Osteoblast (primary cell): ENCODE data around the gene MEAK7. TPM values are rescaled to one million over a fixed set of nuclear protein-coding genes. Genes with fewer than 3 reads are reported as not detected.
"Not testable (repeated sequence)": the region's sequence is repeated elsewhere in the genome, so short reads cannot be mapped to it uniquely, and the experiment has no call there.

Experiments
- DNase-seq: peaks from one replicate; pipeline ENCODE4 v3.0.0; 2011; ENCODE audit warnings: low spot score, mixed read lengths; ENCODE audit not compliant: insufficient read length; ENCODE audit errors: missing footprints
- H2AFZ ChIP-seq: 2 replicates; pipeline ENCODE4 v1.6.0; 2011; ENCODE audit warnings: mild to moderate bottlenecking, low read length
- H3K27ac ChIP-seq: 2 replicates; pipeline ENCODE4 v1.5.1; 2011; ENCODE audit warnings: mild to moderate bottlenecking, low read depth, low read length, moderate library complexity
- H3K27me3 ChIP-seq: 2 replicates; pipeline ENCODE4 v1.6.0; 2012; ENCODE audit warnings: mild to moderate bottlenecking, control low read depth, inconsistent platforms, low read length, moderate library complexity; ENCODE audit not compliant: insufficient read depth
- H3K36me3 ChIP-seq: 2 replicates; pipeline ENCODE4 v1.5.1; 2011; ENCODE audit warnings: mild to moderate bottlenecking, low read length, control low read depth, moderate library complexity; ENCODE audit not compliant: insufficient read depth
- H3K4me1 ChIP-seq: 2 replicates; pipeline ENCODE4 v1.5.1; 2011; ENCODE audit warnings: mild to moderate bottlenecking, low read length, control low read depth, moderate library complexity; ENCODE audit not compliant: insufficient read depth
- H3K4me2 ChIP-seq: 2 replicates; pipeline ENCODE4 v1.6.0; 2011; ENCODE audit warnings: mild to moderate bottlenecking, low read length; ENCODE audit not compliant: insufficient read depth
- H3K4me3 ChIP-seq: fragments of 200-600 bp; sonication (generic); 3 replicates; pipeline ENCODE4 v1.5.1; 2012; ENCODE audit warnings: mild to moderate bottlenecking, low read length, inconsistent platforms; ENCODE audit not compliant: insufficient read depth
- H3K79me2 ChIP-seq: 2 replicates; pipeline ENCODE4 v1.6.0; 2012; ENCODE audit warnings: mild to moderate bottlenecking, low read length, control low read depth, inconsistent platforms; ENCODE audit not compliant: insufficient read depth
- H3K9me3 ChIP-seq: 2 replicates; pipeline ENCODE4 v1.5.1; 2011; ENCODE audit warnings: low read depth, low read length, control low read depth
- H4K20me1 ChIP-seq: 2 replicates; pipeline ENCODE4 v1.6.0; 2012; ENCODE audit warnings: mild to moderate bottlenecking, low read length, control low read depth; ENCODE audit not compliant: insufficient read depth
- CTCF ChIP-seq: IDR thresholded peaks from 2 replicates; pipeline ENCODE4 v1.5.1; 2011; ENCODE audit warnings: mild to moderate bottlenecking, low read depth, low read length, moderate library complexity; ENCODE audit errors: extremely low read depth
- total RNA-seq: library from RNA; depleted of rRNA; stranded (reverse); fragments of >200 nt; gene quantifications from 2 replicates; pipeline ENCODE4 v1.2.3, GENCODE V29; 2012

Gene MEAK7
- total RNA-seq, 1 donor, result 24.2 TPM

DNA sequence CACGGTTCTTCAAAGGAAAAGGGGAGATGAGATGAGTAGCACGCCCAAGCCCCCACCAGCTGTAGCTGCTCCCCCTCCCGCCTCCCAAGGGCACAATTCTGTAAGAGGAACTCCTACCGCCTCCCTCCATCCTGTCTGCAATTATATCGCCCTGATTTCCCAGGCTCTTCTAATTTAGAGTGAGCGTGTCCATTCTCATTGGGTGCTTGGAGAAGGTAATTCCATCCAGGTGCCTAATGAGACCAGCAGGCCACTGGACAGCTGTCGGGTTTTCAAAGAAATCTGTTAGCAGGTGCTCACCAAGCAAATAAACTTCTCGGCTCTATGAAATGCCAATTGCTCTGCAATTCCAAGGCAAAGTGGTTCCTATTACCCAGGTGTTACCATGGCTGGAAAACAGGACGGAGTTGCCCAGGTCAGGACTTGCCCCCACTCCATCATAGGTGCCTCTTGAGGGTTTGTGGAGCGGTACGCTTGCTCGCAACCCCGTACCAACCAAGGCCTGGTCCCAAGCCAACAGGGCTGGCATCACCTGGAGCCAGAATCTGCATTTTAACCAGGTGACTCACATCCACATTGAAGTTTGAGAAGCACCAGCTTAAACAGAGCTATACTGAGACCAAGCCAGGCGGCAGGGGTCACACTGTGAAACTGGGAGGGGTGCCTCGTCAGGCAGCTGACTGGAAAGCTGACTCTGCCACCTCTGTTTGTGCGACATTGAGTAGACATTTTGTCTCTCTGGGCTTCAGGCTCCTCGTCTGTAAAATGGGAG is 16.5 kb upstream of the MEAK7 start:
- Histone ChIP-seq H3K36me3 (no peaks in the 10 kb centered on the region), H4K20me1 (no peaks in the 10 kb centered on the region), H3K9me3 (no peaks in the 10 kb centered on the region), H3K27ac (no peak overlapping the region), H2AFZ (no peak overlapping the region), H3K4me2 (no peak overlapping the region), H3K4me1 (peaks cover 7% of the 10 kb centered on the region), H3K4me3 (no peak overlapping the region), H3K79me2 (no peaks in the 10 kb centered on the region), H3K27me3 (no peaks in the 10 kb centered on the region)
- no peak for DNase-seq
- no peak for TF ChIP-seq CTCF

GRCh38 chr16:84519855-84520254 is 15.4 kb upstream of the MEAK7 start:
- TF ChIP-seq CTCF, result no peak
- Histone ChIP-seq H2AFZ (no peak overlapping the region), H4K20me1 (no peaks in the 10 kb centered on the region), H3K4me2 (no peak overlapping the region), H3K4me1 (peaks cover 7% of the 10 kb centered on the region), H3K79me2 (no peaks in the 10 kb centered on the region), H3K4me3 (no peak overlapping the region), H3K9me3 (no peaks in the 10 kb centered on the region), H3K36me3 (no peaks in the 10 kb centered on the region), H3K27ac (no peak overlapping the region), H3K27me3 (no peaks in the 10 kb centered on the region)
- DNase-seq, result no peak

DNA sequence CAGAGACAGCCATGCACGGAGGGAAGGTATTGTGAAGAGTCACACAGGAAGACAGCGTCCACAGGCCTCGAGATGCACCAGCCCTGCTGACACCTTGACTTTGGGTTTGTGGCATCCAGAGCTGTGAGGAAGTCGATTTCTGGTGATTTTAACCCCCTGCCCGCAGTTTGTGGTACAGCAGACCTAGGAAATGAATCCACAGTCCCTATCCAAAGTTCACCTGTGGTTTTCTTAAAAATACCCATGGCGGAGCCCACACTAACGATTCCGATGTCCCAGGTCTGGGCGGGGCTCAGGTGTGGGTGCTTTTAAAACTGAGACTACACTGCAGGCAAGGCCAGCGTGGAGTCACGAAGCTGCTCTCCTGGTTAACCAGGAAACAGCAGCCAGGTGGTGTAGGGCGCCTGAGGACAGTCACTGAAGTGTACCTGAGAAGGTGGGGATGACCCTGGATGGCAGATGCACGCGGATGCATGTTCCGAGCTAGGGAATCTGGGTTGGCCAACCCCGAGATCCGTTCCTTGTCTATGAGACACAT is 14.4 kb upstream of the MEAK7 start:
- Histone ChIP-seq H3K27me3 (no peaks in the 10 kb centered on the region), H3K4me3 (no peak overlapping the region), H3K4me2 (no peak overlapping the region), H3K9me3 (no peaks in the 10 kb centered on the region), H3K4me1 (peaks cover 7% of the 10 kb centered on the region), H3K36me3 (no peaks in the 10 kb centered on the region), H2AFZ (no peak overlapping the region), H3K27ac (no peak overlapping the region), H4K20me1 (no peaks in the 10 kb centered on the region), H3K79me2 (no peaks in the 10 kb centered on the region)
- DNase-seq, result no peak
- no peak for TF ChIP-seq CTCF

- not testable (repeated sequence) for H3K36me3 ChIP-seq, H3K27me3 ChIP-seq, H3K9me3 ChIP-seq, H3K4me3 ChIP-seq, H3K79me2 ChIP-seq, DNase-seq, H2AFZ ChIP-seq, H3K4me2 ChIP-seq, H4K20me1 ChIP-seq
- peaks cover 11% of the 10 kb centered on the region for H3K4me1 ChIP-seq
- H3K27ac ChIP-seq, result peak overlapping the region; percentile 23
Measured at GRCh38 chr16:84518220-84518619, 13.8 kb upstream of the MEAK7 start.
